Endothelial cell of umbilical vein (primary cell): ENCODE data around the gene PCDH17.

ENCODE experiments used
- CTCF ChIP-seq, 2 donors: IDR thresholded peaks; 1 replicate in 1 of 2; 2 replicates in 1 of 2; pipeline ENCODE4 v1.5.1; 2011; ENCODE audit warnings: low read length in 2 of 2, mild to moderate bottlenecking in 2 of 2, moderate library complexity in 2 of 2, control low read depth in 1 of 2, inconsistent platforms in 1 of 2, low read depth in 1 of 2; ENCODE audit not compliant: insufficient read depth in 1 of 2; ENCODE audit errors: extremely low read depth in 1 of 2
- EZH2 ChIP-seq: IDR thresholded peaks from 2 replicates; pipeline ENCODE4 v1.6.1; 2012; ENCODE audit warnings: borderline replicate concordance, low read depth, mild to moderate bottlenecking, moderate library complexity, low read length, inconsistent platforms; ENCODE audit not compliant: severe bottlenecking
- FOS ChIP-seq: IDR thresholded peaks from 2 replicates; pipeline ENCODE4 v1.6.1; 2011; ENCODE audit warnings: mild to moderate bottlenecking, low read length, moderate library complexity, borderline replicate concordance; ENCODE audit not compliant: insufficient read depth
- GATA2 ChIP-seq: IDR thresholded peaks from 2 replicates; pipeline ENCODE4 v1.7.0; 2011; ENCODE audit warnings: low read depth, mild to moderate bottlenecking, moderate library complexity, mixed read lengths, low read length; ENCODE audit not compliant: insufficient read length, insufficient read depth
- JUN ChIP-seq: IDR thresholded peaks from 2 replicates; pipeline ENCODE4 v1.6.1; 2011; ENCODE audit warnings: borderline replicate concordance, low read depth; ENCODE audit not compliant: insufficient read length, insufficient read depth
- MAX ChIP-seq: IDR thresholded peaks from 2 replicates; pipeline ENCODE4 v1.6.1; 2011; ENCODE audit not compliant: insufficient read depth, insufficient read length
- POLR2A ChIP-seq: IDR thresholded peaks from 2 replicates; pipeline ENCODE4 v1.6.1; 2012; ENCODE audit warnings: low read depth, mild to moderate bottlenecking, control low read depth, low read length
- POLR2AphosphoS5 ChIP-seq: IDR thresholded peaks from 2 replicates; pipeline ENCODE4 v1.6.1; 2012; ENCODE audit warnings: low read depth, mild to moderate bottlenecking, control low read depth, low read length, moderate library complexity; ENCODE audit not compliant: insufficient read depth

GRCh38 chr13:57629821-57630235 lies 1.7 kb upstream of the PCDH17 start:
- TF ChIP-seq CTCF (IDR thresholded peaks at IDR 0.05; ENCODE audit: extremely low read depth in 1 of 2, insufficient read depth in 1 of 2, low read depth in 1 of 2, low read length in 2 of 2) (no peak), POLR2A (peak; percentile 84), JUN (no peak), POLR2AphosphoS5 (peak; percentile 77), EZH2 (no peak), GATA2 (peak; percentile 70), FOS (no peak), MAX (no peak)
